Erythroblast (primary cell): ENCODE data around the gene DBN1.

Experiments used
- GATA1 ChIP-seq: IDR thresholded peaks from 2 replicates; pipeline ENCODE4 v1.6.1; 2011; ENCODE audit warnings: low read depth, mild to moderate bottlenecking, control low read depth, low read length, moderate library complexity
- POLR2A ChIP-seq: IDR thresholded peaks from 2 replicates; pipeline ENCODE4 v1.6.1; 2011; ENCODE audit warnings: mild to moderate bottlenecking, low read length

GRCh38 chr5:177478711-177479646 lies 5.5 kb upstream of the DBN1 start:
- TF ChIP-seq POLR2A, result peak; percentile 34
- peak; percentile 69 for TF ChIP-seq GATA1
